HG02678 (cell line): ENCODE measurements around the gene TMEM53.
"Not testable (repeated sequence)": the region's sequence is repeated elsewhere in the genome, so short reads cannot be mapped to it uniquely, and the experiment has no call there.

Source experiments
- ATAC-seq: cut with Tn5 transposase; IDR thresholded peaks from one replicate; pipeline ENCODE4 v1.9.1; 2021; ENCODE audit warnings: mild to moderate bottlenecking, moderate library complexity; ENCODE audit not compliant: unreplicated experiment

Gene TMEM53

GRCh38 chr1:44672961-44673674 lies 1.2 kb downstream of the TMEM53 start:
- no peak for ATAC-seq

GRCh38 chr1:44672254-44672955 lies 1.9 kb downstream of the TMEM53 start:
- ATAC-seq: no peak

- ATAC-seq: no peak
Observed at GRCh38 chr1:44670751-44671640, 3.3 kb downstream of the TMEM53 start.

- not testable (repeated sequence) for ATAC-seq
Observed at GRCh38 chr1:44666719-44667118, 7.6 kb downstream of the TMEM53 start.

- no peak for ATAC-seq
Observed at GRCh38 chr1:44664730-44665370, 9.4 kb downstream of the TMEM53 start.

GRCh38 chr1:44663417-44663816 lies 10.9 kb downstream of the TMEM53 start:
- no peak for ATAC-seq

GRCh38 chr1:44662683-44663030 lies 11.6 kb downstream of the TMEM53 start:
- ATAC-seq: no peak

- ATAC-seq: no peak
Observed at GRCh38 chr1:44661781-44662682, 12.2 kb downstream of the TMEM53 start.

- ATAC-seq: no peak
Observed at GRCh38 chr1:44660176-44660575, 14.1 kb downstream of the TMEM53 start.

- ATAC-seq: no peak
Observed at GRCh38 chr1:44659566-44659965, 14.7 kb downstream of the TMEM53 start.

GRCh38 chr1:44655609-44656008 lies 18.7 kb downstream of the TMEM53 start:
- no peak for ATAC-seq

- ATAC-seq: no peak
Observed at GRCh38 chr1:44654621-44655187, 19.6 kb downstream of the TMEM53 start.

GRCh38 chr1:44653107-44653964 lies 20.9 kb downstream of the TMEM53 start:
- no peak for ATAC-seq

- peak; percentile 58 for ATAC-seq
Observed at GRCh38 chr1:44652445-44653106, 21.7 kb downstream of the TMEM53 start.

GRCh38 chr1:44651069-44651468 lies 23.2 kb downstream of the TMEM53 start:
- no peak for ATAC-seq

- no peak for ATAC-seq
Observed at GRCh38 chr1:44650159-44650831, 24.0 kb downstream of the TMEM53 start.

- no peak for ATAC-seq
Observed at GRCh38 chr1:44649788-44650158, 24.5 kb downstream of the TMEM53 start.
